ENCODE measurements around the gene TMEM181.
A peak's percentile ranks its signal among the peaks of the same experiment; 100 is the strongest.
"Not testable (repeated sequence)": the region's sequence is repeated elsewhere in the genome, so short reads cannot be mapped to it uniquely, and the experiment has no call there.

The TMEM181 gene

DNA sequence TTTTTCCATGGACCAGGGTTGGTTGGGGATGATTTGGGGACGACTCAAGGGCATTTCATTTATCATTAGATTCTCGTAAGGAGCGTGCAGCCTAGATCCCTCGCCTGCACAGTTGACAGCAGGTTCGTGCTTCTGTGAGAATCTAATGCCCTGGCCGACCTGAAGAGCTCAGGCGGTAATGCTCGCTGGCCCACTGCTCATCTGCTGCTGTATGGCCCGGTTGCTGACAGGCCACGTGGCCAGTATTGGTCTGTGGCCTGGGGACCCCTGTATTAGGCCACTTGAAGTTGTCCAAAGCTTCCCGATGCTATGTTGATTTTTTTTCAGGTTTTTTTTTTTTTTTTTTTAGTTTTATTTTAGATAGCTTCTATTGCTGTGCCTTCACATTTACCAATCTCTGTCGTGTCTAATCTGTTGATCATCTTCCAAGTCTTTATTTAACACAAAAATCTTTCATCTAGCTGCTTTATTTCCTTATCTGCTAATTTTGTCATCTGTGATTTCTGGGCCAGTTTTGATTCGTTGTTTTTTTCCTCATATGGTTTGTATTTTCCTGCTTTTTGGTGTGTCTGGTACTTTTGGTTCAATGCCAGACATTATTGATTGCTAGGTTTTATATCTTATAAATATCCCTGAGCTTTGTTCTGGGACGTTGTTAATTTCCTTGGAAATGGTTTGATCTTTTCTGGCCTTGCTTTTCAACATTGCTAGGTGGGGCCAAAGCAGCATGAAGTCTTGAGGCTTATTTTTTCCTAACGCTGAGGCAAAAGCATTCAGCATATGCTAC lies 43.6 kb downstream of the TMEM181 start:
- intact Hi-C loops (cut with DNase I; ENCODE audit: low total_unique reads): no loop called here

DNA sequence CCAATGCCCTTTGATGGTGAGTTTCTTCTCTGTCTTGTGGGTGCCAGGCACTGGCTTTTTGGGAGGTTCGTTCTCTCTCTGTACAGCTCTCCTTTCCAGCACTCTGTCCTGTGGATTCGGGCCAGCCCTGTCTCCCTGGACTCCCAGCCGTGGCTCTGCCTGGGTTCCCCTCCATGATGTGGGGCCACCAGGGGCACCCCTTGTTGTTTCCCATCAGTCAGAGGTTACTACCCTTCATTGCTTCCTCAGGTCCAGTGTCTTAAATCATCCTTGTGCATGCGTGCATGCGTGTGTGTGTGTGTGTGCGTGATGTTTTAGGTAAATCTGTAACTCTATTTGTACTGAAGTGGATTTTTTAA lies 44.1 kb downstream of the TMEM181 start:
- no peaks in the 10 kb centered on the region for H3K27me3 ChIP-seq
- H3K4me3 ChIP-seq: no peak overlapping the region
- intact Hi-C loops (cut with DNase I; ENCODE audit: low total_unique reads): no loop called here
- H3K9me3 ChIP-seq: no peaks in the 10 kb centered on the region
- H3K4me1 ChIP-seq: peaks cover 0 to 13% (median 0%) of the 10 kb centered on the region in 4 donors
- TF ChIP-seq, protein P1, sequence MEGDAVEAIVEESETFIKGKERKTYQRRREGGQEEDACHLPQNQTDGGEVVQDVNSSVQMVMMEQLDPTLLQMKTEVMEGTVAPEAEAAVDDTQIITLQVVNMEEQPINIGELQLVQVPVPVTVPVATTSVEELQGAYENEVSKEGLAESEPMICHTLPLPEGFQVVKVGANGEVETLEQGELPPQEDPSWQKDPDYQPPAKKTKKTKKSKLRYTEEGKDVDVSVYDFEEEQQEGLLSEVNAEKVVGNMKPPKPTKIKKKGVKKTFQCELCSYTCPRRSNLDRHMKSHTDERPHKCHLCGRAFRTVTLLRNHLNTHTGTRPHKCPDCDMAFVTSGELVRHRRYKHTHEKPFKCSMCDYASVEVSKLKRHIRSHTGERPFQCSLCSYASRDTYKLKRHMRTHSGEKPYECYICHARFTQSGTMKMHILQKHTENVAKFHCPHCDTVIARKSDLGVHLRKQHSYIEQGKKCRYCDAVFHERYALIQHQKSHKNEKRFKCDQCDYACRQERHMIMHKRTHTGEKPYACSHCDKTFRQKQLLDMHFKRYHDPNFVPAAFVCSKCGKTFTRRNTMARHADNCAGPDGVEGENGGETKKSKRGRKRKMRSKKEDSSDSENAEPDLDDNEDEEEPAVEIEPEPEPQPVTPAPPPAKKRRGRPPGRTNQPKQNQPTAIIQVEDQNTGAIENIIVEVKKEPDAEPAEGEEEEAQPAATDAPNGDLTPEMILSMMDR (IDR thresholded peaks at IDR 0.05): no peak
- H3K36me3 ChIP-seq: peaks cover 0 to 57% (median 37%) of the 10 kb centered on the region in 3 donors
- H3K27ac ChIP-seq: no peak overlapping the region
- DNase-seq: no peak

More for the DNA sequence above, 43.6 kb downstream of the TMEM181 start:
- Histone ChIP-seq H3K27ac (no peak overlapping the region), H3K36me3 (peaks cover 0 to 58% (median 41%) of the 10 kb centered on the region in 3 donors), H3K4me3 (no peak overlapping the region), H3K9me3 (no peaks in the 10 kb centered on the region), H3K4me1 (peaks cover 0 to 7% (median 0%) of the 10 kb centered on the region in 4 donors), H3K27me3 (no peaks in the 10 kb centered on the region)
- DNase-seq: no peak
- TF ChIP-seq, protein P1 (IDR thresholded peaks at IDR 0.05): no peak

DNA sequence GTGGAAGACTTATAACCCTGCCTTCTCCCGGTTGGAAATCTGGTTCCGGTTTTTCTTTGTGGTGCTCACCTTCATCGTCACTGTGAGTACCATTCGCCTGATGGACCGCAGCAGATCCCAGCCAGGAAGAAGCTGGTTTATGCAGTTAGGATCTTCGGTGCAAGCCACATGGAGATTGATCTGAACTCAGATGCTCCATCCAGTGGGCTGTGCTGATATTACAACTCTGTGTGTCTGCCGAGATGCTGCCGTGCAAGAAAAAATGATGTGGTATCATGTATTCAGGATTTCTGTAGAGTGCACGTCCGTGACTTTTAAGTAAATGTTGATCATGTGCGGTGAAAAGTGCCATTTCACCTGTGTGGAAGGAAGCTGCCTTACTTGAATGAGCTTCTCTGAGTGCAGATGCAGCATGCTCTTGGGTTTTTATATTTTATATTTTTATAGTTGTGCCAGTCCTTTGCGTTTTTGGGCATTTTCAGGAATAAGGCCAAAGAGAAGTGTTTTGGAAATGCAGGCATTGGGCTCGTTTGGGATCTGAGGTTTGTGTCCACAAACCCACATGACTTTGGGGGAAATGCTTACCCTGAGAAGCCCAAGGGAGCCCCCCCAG lies 45.5 kb downstream of the TMEM181 start:
- no peaks in the 10 kb centered on the region for H3K27me3 ChIP-seq
- intact Hi-C loops (cut with DNase I; ENCODE audit: low total_unique reads): no loop called here
- peaks cover 0 to 56% (median 35%) of the 10 kb centered on the region in 3 donors for H3K36me3 ChIP-seq
- H3K4me1 ChIP-seq: peaks cover 0 to 24% (median 3%) of the 10 kb centered on the region in 4 donors
- peak overlapping the region in 1 of 2 donors; percentile 8 for H3K27ac ChIP-seq
- TF ChIP-seq, protein P1 (IDR thresholded peaks at IDR 0.05): peak; percentile 75 to 80
- no peaks in the 10 kb centered on the region for H3K9me3 ChIP-seq
- H3K4me3 ChIP-seq: no peak overlapping the region
- peak; percentile 50 to 76 for DNase-seq

DNA sequence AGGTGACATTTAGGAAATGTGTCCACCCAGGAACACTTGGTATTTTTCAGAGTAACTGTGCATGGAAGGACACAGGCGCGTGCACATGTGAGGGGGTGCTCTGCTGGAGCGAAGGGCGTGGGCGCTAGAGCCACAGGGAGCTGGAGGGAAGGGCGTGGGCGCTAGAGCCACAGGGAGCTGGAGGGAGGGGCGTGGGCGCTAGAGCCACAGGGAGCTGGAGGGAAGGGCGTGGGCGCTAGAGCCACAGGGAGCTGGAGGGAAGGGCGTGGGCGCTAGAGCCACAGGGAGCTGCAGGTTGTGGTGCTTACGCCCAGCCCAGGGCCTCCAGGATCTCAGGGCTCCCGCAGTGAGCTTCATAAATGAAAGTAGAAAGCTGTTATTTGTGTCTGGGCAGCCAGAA lies 46.1 kb downstream of the TMEM181 start:
- H3K27me3 ChIP-seq; intact Hi-C loops (cut with DNase I; ENCODE audit: low total_unique reads); H3K4me3 ChIP-seq; DNase-seq; H3K9me3 ChIP-seq: not testable (repeated sequence)
- Histone ChIP-seq H3K4me1 (peaks cover 0 to 31% (median 7%) of the 10 kb centered on the region in 4 donors), H3K27ac (peak overlapping the region in 1 of 2 donors; percentile 8), H3K36me3 (peaks cover 0 to 60% (median 34%) of the 10 kb centered on the region in 3 donors)

DNA sequence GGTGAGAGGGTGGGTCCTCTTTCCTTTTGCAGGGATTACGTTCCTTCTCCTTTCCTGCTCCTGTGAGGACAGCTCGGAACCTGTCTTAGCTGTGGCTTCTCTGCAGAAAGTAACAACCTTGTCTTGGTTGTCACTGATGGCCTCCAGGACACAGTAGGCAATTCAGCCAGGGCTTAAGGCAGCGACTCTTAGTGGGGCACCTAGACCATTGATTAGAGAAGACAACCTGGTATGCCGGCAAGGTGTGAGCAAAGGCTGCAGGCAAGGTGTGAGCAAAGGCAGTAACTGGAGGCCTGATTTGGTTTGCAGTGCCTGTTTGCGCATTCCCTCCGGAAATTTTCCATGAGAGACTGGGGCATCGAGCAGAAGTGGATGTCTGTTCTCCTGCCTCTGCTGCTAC lies 47.0 kb downstream of the TMEM181 start:
- TF ChIP-seq, protein P1 (IDR thresholded peaks at IDR 0.05): no peak
- Histone ChIP-seq H3K36me3 (peaks cover 0 to 67% (median 29%) of the 10 kb centered on the region in 3 donors), H3K4me3 (no peak overlapping the region), H3K27ac (peak overlapping the region in 1 of 2 donors; percentile 85), H3K27me3 (no peaks in the 10 kb centered on the region), H3K9me3 (no peaks in the 10 kb centered on the region), H3K4me1 (peaks cover 0 to 40% (median 11%) of the 10 kb centered on the region in 4 donors)
- intact Hi-C loops (cut with DNase I; ENCODE audit: low total_unique reads): no loop called here
- DNase-seq: no peak
